ENCODE results near the gene IGFL1. TPM values are rescaled to one million over a fixed set of nuclear protein-coding genes. Genes with fewer than 3 reads are reported as not detected.

The IGFL1 gene
- total and polyA plus RNA-seq, 10 of the 15 experiments (the other 5 are each of a cell fraction or from before 2014, with no cell fraction given), result not detected

GRCh38 chr19:46262684-46263296, 33.2 kb downstream of the IGFL1 start (continued):
- peak; percentile 57; the same call in 1 of the 2 replicates for TF ChIP-seq TCF3 (IDR thresholded peaks at IDR 0.05; ENCODE audit: borderline replicate concordance, insufficient read depth, low read depth, low read length)
- TF ChIP-seq ATF2 (IDR thresholded peaks at IDR 0.05; ENCODE audit: low read length), result peak; percentile 94
- peak; percentile 91; the same call in 1 of the 2 replicates for TF ChIP-seq ZBED1 (IDR thresholded peaks at IDR 0.05; ENCODE audit: borderline replicate concordance)
- TF ChIP-seq, protein P1, sequence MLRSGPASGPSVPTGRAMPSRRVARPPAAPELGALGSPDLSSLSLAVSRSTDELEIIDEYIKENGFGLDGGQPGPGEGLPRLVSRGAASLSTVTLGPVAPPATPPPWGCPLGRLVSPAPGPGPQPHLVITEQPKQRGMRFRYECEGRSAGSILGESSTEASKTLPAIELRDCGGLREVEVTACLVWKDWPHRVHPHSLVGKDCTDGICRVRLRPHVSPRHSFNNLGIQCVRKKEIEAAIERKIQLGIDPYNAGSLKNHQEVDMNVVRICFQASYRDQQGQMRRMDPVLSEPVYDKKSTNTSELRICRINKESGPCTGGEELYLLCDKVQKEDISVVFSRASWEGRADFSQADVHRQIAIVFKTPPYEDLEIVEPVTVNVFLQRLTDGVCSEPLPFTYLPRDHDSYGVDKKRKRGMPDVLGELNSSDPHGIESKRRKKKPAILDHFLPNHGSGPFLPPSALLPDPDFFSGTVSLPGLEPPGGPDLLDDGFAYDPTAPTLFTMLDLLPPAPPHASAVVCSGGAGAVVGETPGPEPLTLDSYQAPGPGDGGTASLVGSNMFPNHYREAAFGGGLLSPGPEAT (IDR thresholded peaks at IDR 0.05; ENCODE audit: low read depth), result peak; percentile 34; the same call in 1 of the 2 replicates
- TF ChIP-seq EED (IDR thresholded peaks at IDR 0.05; ENCODE audit: low read depth), result peak; percentile 84
- TF ChIP-seq IRF4 (IDR thresholded peaks at IDR 0.05; ENCODE audit: low read depth, low read length), result peak; percentile 91
- peak; percentile 88 for TF ChIP-seq FOXM1 (IDR thresholded peaks at IDR 0.05; ENCODE audit: low read depth, low read length)
- TF ChIP-seq CBFB (IDR thresholded peaks at IDR 0.05; ENCODE audit: low read depth), result peak; percentile 99
- peak; percentile 21 for TF ChIP-seq SP1 (IDR thresholded peaks at IDR 0.05; ENCODE audit: low read depth, low read length)
- TF ChIP-seq CREM (IDR thresholded peaks at IDR 0.05; ENCODE audit: low read depth), result peak; percentile 73
- TF ChIP-seq MTA2 (IDR thresholded peaks at IDR 0.05; ENCODE audit: low read depth), result peak; percentile 83
- TF ChIP-seq PAX5 (IDR thresholded peaks at IDR 0.05; ENCODE audit: borderline replicate concordance, low read depth, low read length), result peak; percentile 96
- 0 out of 2 replicates have a peak, but pooled peaks have one; percentile 48 for TF ChIP-seq ZNF217 (IDR thresholded peaks at IDR 0.05)
- peak; percentile 92 for TF ChIP-seq NFIC (IDR thresholded peaks at IDR 0.05; ENCODE audit: low read depth, low read length)
- TF ChIP-seq ATF7 (IDR thresholded peaks at IDR 0.05; ENCODE audit: low read depth), result peak; percentile 94
- peak in 1 of 2 experiments; percentile 52; a peak in 2 of 4 replicates for TF ChIP-seq ETV6 (conservative IDR thresholded peaks at IDR 0.05 in 1 of 2, IDR thresholded peaks at IDR 0.05 in 1 of 2; ENCODE audit: borderline replicate concordance in 1 of 2, low read depth in 1 of 2)
- peak; percentile 65 for TF ChIP-seq CREB1 (IDR thresholded peaks at IDR 0.05; ENCODE audit: low read depth)
- peak; percentile 42; the same call in 1 of the 2 replicates for TF ChIP-seq REST (IDR thresholded peaks at IDR 0.05; ENCODE audit: low read depth, low read length)
- peak; percentile 67 for TF ChIP-seq JUND (IDR thresholded peaks at IDR 0.05; ENCODE audit: low read depth, low read length)
- peak; percentile 100 for TF ChIP-seq RUNX3 (IDR thresholded peaks at IDR 0.05; ENCODE audit: low read length)
- 0 out of 2 replicates have a peak, but pooled peaks have one; percentile 39 for TF ChIP-seq DPF2 (IDR thresholded peaks at IDR 0.05)
- peak; percentile 96 for TF ChIP-seq MTA3 (IDR thresholded peaks at IDR 0.05; ENCODE audit: borderline replicate concordance, low read length)
- TF ChIP-seq, protein P2, sequence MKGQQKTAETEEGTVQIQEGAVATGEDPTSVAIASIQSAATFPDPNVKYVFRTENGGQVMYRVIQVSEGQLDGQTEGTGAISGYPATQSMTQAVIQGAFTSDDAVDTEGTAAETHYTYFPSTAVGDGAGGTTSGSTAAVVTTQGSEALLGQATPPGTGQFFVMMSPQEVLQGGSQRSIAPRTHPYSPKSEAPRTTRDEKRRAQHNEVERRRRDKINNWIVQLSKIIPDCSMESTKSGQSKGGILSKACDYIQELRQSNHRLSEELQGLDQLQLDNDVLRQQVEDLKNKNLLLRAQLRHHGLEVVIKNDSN (IDR thresholded peaks at IDR 0.05; ENCODE audit: borderline replicate concordance, extremely low read length, insufficient read depth, low read depth, low read length), result peak; percentile 40
- TF ChIP-seq NBN (IDR thresholded peaks at IDR 0.05), result 0 out of 2 replicates have a peak, but pooled peaks have one; percentile 59
- TF ChIP-seq PML (IDR thresholded peaks at IDR 0.05; ENCODE audit: low read length), result peak; percentile 85; the same call in 1 of the 2 replicates
- peak; percentile 95 for TF ChIP-seq JUNB (IDR thresholded peaks at IDR 0.05)

Data from GM12878 (cell line).